Neural cell (in vitro differentiated cells): ENCODE data around the gene MGLL. TPM values are rescaled to one million over a fixed set of nuclear protein-coding genes. Genes with fewer than 3 reads are reported as not detected.

ENCODE experiments used
- H2AFZ ChIP-seq: fragments of 200-600, 300-800 bp; sonication (generic), shearing (Covaris generic); 2 replicates; pipeline ENCODE4 v1.6.0; 2014; ENCODE audit warnings: low read depth, mild to moderate bottlenecking, antibody characterized with exemption, low read length, moderate library complexity
- H3F3A ChIP-seq: fragments of 200-600 bp; shearing (Covaris generic); 2 replicates; pipeline ENCODE4 v1.6.1; 2016; ENCODE audit warnings: mild to moderate bottlenecking, moderate library complexity, mixed read lengths, antibody characterized with exemption, low read length; ENCODE audit not compliant: insufficient read depth, poor library complexity, severe bottlenecking
- H3K27ac ChIP-seq: fragments of 200-600, 300-800 bp; sonication (generic), shearing (Covaris generic); 2 replicates; pipeline ENCODE4 v1.5.1; 2014; ENCODE audit warnings: mild to moderate bottlenecking, low read length, moderate library complexity
- H3K27me3 ChIP-seq: fragments of 300-800, 200-600 bp; sonication (generic), shearing (Covaris generic); 2 replicates; pipeline ENCODE4 v1.6.0; 2014; ENCODE audit warnings: mild to moderate bottlenecking, low read depth, low read length, moderate library complexity; ENCODE audit not compliant: insufficient read depth
- H3K36me3 ChIP-seq: fragments of 300-800, 200-600 bp; sonication (generic), shearing (Covaris generic); 2 replicates; pipeline ENCODE4 v1.5.1; 2014; ENCODE audit warnings: mild to moderate bottlenecking, antibody characterized with exemption, low read length, moderate library complexity; ENCODE audit not compliant: insufficient read depth
- H3K4me2 ChIP-seq: fragments of 300-800, 200-600 bp; sonication (generic), shearing (Covaris generic); 2 replicates; pipeline ENCODE4 v1.6.0; 2014; ENCODE audit warnings: mild to moderate bottlenecking, low read length
- H3K4me3 ChIP-seq: fragments of 300-800, 200-600 bp; sonication (generic), shearing (Covaris generic); 2 replicates; pipeline ENCODE4 v1.5.1; 2014; ENCODE audit warnings: mild to moderate bottlenecking, low read length, moderate library complexity
- H3K79me2 ChIP-seq: fragments of 200-600 bp; shearing (Covaris generic); replicated peaks from 2 replicates; pipeline ENCODE4 v1.6.0; 2014; ENCODE audit warnings: mild to moderate bottlenecking, low read length, moderate library complexity; ENCODE audit not compliant: insufficient read depth
- H3K9ac ChIP-seq: fragments of 300-800, 200-600 bp; sonication (generic), shearing (Covaris generic); 2 replicates; pipeline ENCODE4 v1.6.1; 2016; ENCODE audit warnings: mild to moderate bottlenecking, low read length, mixed read lengths
- H3K9me2 ChIP-seq: fragments of 200-600 bp; shearing (Covaris generic); 2 replicates; pipeline ENCODE4 v1.6.1; 2016; ENCODE audit warnings: mild to moderate bottlenecking, low read length, mixed read lengths; ENCODE audit not compliant: insufficient read depth
- H3K9me3 ChIP-seq: fragments of 200-600, 300-800 bp; sonication (generic), shearing (Covaris generic); 2 replicates; pipeline ENCODE4 v1.6.1; 2016; ENCODE audit warnings: mild to moderate bottlenecking, mixed run types, low read length, moderate library complexity, mixed read lengths
- H4K20me1 ChIP-seq: fragments of 200-600 bp; shearing (Covaris generic); 2 replicates; pipeline ENCODE4 v1.6.1; 2016; ENCODE audit warnings: mild to moderate bottlenecking, mixed run types; ENCODE audit not compliant: insufficient read depth
- CTCF ChIP-seq: fragments of 450-650 bp; IDR thresholded peaks from 2 replicates; pipeline ENCODE4 v1.5.1; 2014; ENCODE audit warnings: antibody characterized with exemption, mild to moderate bottlenecking, moderate library complexity; ENCODE audit not compliant: poor library complexity, severe bottlenecking
- EP300 ChIP-seq: fragments of 450-650 bp; conservative IDR thresholded peaks from 2 replicates; pipeline ENCODE4 v1.6.1; 2014; ENCODE audit warnings: antibody characterized with exemption, mild to moderate bottlenecking, moderate library complexity; ENCODE audit not compliant: poor library complexity, severe bottlenecking
- EZH2 ChIP-seq: fragments of 200-600, 300-800 bp; shearing (Covaris generic), sonication (generic); IDR thresholded peaks from 2 replicates; pipeline ENCODE4 v1.6.1; 2014; ENCODE audit warnings: antibody characterized with exemption, low read length, borderline replicate concordance, mild to moderate bottlenecking; ENCODE audit not compliant: insufficient read depth, poor library complexity, severe bottlenecking
- MXI1 ChIP-seq: fragments of 450-650 bp; conservative IDR thresholded peaks from 2 replicates; pipeline ENCODE4 v1.6.1; 2014; ENCODE audit warnings: antibody characterized with exemption, mild to moderate bottlenecking; ENCODE audit not compliant: poor library complexity, severe bottlenecking
- POLR2AphosphoS5 ChIP-seq: IDR thresholded peaks from 2 replicates; pipeline ENCODE4 v1.6.1; 2012
- RAD21 ChIP-seq: fragments of 450-650 bp; conservative IDR thresholded peaks from 2 replicates; pipeline ENCODE4 v1.6.1; 2014; ENCODE audit warnings: antibody characterized with exemption, mild to moderate bottlenecking, moderate library complexity
- REST ChIP-seq: IDR thresholded peaks from 2 replicates; pipeline ENCODE4 v1.6.1; 2012; ENCODE audit warnings: borderline replicate concordance
- SMC3 ChIP-seq: fragments of 450-650 bp; conservative IDR thresholded peaks from 2 replicates; pipeline ENCODE4 v1.6.1; 2014; ENCODE audit warnings: antibody characterized with exemption, mild to moderate bottlenecking, moderate library complexity; ENCODE audit not compliant: poor library complexity
- TAF1 ChIP-seq: IDR thresholded peaks from 2 replicates; pipeline ENCODE4 v1.6.1; 2012; ENCODE audit warnings: low read depth
- polyA plus RNA-seq: library from polyadenylated mRNA; depleted of rRNA; stranded (reverse); fragments of >200 nt; gene quantifications from 2 replicates; pipeline ENCODE4 v1.2.3, GENCODE V29; 2014

MGLL gene
- polyA plus RNA-seq, 1 donor from 2014 or later: 2.0 TPM

GRCh38 chr3:127728417-127729015 lies 93.8 kb downstream of the MGLL start:
- no peak overlapping the region for H3K27ac ChIP-seq
- H3K4me3 ChIP-seq: no peak overlapping the region
- H3F3A ChIP-seq: no peaks in the 10 kb centered on the region
- H3K79me2 ChIP-seq: no peaks in the 10 kb centered on the region
- H3K9me2 ChIP-seq: no peaks in the 10 kb centered on the region
- no peaks in the 10 kb centered on the region for H3K27me3 ChIP-seq
- H3K36me3 ChIP-seq: no peaks in the 10 kb centered on the region
- H3K9ac ChIP-seq: no peak overlapping the region
- H3K4me2 ChIP-seq: no peak overlapping the region
- TF ChIP-seq RAD21 (no peak), MXI1 (no peak), EZH2 (no peak), POLR2AphosphoS5 (no peak), SMC3 (no peak), REST (no peak), EP300 (no peak), TAF1 (no peak), CTCF (no peak)
- no peaks in the 10 kb centered on the region for H3K9me3 ChIP-seq
- no peak overlapping the region for H2AFZ ChIP-seq
- H4K20me1 ChIP-seq: no peaks in the 10 kb centered on the region

GRCh38 chr3:127726894-127727293 lies 95.4 kb downstream of the MGLL start:
- H3K36me3 ChIP-seq: no peaks in the 10 kb centered on the region
- H3K4me2 ChIP-seq: no peak overlapping the region
- H4K20me1 ChIP-seq: no peaks in the 10 kb centered on the region
- H3K9me2 ChIP-seq: no peaks in the 10 kb centered on the region
- no peak overlapping the region for H2AFZ ChIP-seq
- H3K27me3 ChIP-seq: no peaks in the 10 kb centered on the region
- H3K9ac ChIP-seq: no peak overlapping the region
- no peaks in the 10 kb centered on the region for H3K9me3 ChIP-seq
- no peaks in the 10 kb centered on the region for H3K79me2 ChIP-seq
- H3F3A ChIP-seq: no peaks in the 10 kb centered on the region
- no peak overlapping the region for H3K4me3 ChIP-seq
- H3K27ac ChIP-seq: no peak overlapping the region
- TF ChIP-seq EZH2: no peak
- no peak for TF ChIP-seq CTCF
- TF ChIP-seq REST: no peak
- no peak for TF ChIP-seq EP300
- TF ChIP-seq MXI1: no peak
- no peak for TF ChIP-seq SMC3
